Stimulated activated CD4-positive, alpha-beta T cell treated with anti-CD3 and anti-CD28 coated beads, TNF-alpha, amount 100 ng/mL, for 1 hour (primary cell): ENCODE results near the gene MRTFA.
A peak's percentile ranks its signal among the peaks of the same experiment; 100 is the strongest.
"Not testable (repeated sequence)": the region's sequence is repeated elsewhere in the genome, so short reads cannot be mapped to it uniquely, and the experiment has no call there.

ENCODE experiments used
- DNase-seq, 3 donors: peaks; one replicate each; pipeline ENCODE4 v3.0.0-alpha.2; 2020; ENCODE audit warnings: low read depth in 3 of 3, low spot score in 1 of 3

The MRTFA gene

DNA sequence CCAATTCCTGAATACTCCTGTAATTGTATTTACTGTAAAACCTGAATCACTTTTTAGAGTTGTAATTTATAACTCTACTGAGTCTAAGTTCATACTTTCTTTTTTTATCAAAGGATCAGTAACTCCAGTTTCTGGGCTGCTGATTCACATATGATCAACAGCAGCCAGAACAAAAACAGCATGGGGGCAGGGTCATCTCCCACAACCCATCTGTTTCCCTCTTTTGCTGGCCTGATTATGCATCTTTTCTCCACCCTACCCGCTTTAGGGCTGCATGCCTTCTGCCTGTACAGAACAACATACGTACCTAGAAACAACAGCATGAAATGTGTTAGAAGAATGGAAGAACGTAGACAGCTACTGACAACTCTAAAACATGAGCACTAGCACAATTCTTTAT, 76.0 kb downstream of the MRTFA start:
- DNase-seq = no peak

DNA sequence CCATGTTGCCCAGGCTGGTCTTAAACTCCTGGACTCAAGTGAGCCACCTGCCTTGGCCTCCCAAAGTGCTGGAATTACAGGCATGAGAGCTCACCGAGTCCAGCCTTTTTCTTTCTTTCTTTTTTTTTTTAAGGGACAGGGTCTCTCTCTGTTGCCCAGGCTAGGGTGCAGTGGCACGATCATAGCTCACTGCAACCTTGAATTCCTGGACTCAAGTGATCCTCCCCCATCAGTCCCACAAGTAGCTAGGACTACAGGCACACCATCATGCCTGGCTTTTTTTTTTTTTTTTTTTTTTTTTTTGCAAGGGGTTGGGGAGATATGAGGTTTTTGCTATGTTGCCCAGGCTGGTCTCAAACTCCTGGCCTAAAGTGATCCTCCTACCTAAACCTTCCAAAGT, 78.5 kb downstream of the MRTFA start:
- DNase-seq = no peak

DNA sequence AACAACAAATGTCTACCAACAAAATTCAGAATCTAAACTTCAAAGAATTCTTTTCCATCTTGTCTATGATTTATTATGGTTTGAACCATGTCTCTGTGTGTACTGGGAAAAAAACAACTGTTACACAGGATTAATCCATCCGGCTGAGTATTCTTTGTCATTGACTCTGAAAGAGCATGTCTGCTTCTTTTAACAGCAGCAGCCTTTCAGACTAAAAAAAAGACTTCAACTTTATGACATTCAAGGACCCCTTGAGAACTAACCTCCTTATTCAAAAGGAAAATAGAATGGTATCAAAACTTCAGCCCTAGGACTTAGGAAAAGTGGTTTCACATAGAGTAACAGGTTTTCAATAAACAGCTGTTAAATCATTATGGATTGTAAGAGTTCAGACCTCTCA, 79.9 kb downstream of the MRTFA start:
- no peak for DNase-seq

DNA sequence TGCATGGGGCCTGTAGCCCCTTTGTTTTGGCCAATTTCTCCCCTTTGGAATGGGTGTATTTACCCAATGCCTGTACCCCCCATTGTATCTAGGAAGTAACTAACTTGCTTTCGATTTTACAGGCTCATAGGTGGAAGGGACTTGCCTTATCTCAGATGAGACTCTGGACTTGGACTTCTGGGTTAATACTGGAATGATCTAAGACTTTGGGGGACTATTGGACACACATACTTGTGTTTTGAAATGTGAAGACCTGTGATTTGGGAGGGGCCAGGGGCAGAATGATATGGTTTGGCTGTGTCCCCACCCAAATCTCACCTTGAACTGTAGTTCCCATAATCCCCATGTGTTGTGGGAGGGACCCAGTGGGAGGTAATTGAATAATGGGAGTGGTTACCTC, 82.5 kb downstream of the MRTFA start:
- DNase-seq = not testable (repeated sequence)

DNA sequence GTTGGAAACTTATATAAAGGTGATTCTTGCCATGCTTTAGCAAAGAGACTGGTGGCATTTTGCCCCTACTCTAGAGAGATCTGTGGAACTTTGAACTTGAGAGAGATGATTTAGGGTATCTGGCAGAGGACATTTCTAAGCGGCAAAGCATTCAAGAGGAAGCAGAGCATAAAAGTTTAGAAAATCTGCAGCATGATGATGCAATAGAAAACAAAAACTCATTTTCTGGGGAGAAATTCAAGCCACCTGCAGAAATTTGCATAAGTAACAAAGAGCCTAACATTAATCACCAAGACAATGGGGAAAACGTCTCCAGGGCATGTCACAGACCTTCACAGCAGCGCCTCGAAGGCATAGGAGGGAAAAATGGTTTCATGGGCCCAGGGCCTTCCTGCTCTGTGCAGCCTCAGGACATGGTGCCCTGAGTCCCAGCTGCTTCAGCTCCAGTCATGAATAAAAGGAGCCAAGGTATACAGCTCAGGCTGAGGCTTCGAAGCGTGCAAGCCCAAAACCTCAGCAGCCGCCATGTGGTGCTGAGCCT, 83.4 kb downstream of the MRTFA start:
- DNase-seq = no peak

DNA sequence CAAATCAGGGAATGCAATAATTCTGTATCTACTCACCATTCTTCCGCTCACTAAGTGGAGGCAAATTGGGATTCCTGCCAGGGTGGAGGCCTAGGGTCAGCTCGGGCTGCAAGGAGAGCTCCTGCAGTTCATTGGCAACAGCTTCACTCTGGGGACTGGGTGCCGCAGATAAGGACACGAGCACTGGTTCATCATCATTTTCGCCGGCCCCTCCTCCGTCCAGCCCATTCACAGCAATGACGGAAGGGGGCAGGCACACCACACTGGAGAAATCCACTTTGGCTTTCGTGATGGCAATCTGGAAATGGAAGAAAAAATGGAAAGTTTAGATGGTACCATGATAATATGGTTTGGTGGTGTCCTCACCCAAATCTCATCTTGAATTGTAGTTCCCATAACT, 84.4 kb downstream of the MRTFA start:
- DNase-seq = no peak

DNA sequence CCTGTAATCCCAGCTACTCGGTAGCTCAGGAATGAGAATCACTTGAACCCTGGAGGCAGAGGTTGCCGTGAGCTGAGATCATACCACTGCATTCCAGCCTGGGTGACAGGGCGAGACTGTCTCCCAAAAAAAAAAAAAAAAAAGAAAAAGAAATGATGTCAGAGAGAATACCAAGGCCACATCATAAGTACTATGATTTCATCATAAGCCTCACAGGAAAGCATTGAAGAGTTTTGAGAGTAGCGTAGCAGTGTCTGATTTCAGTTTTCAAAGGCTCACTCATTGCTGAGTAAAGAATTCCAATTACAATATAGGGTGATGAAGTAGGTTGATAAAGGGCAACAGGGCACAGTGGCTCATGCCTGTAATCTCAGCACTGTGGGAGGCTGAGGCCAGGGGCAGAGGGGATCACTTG, 88.8 kb downstream of the MRTFA start:
- no peak for DNase-seq

DNA sequence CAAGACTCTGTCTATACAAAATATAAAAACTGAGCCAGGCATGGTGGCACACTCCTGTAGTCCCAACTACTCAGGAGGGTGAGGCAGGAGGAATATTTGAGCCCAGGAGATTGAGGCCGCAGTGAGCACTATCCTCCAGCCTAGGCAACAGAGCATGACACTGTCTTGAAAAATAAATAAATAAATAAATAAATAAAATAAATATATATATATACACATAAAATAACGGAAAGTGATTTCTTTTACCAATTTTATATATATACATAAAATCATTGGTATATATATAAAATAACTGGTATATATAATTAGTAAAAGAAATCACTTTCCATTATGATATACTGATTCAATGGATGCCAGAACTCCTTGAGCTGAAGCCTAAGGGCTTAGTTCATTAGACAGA, 91.8 kb downstream of the MRTFA start:
- no peak for DNase-seq

DNA sequence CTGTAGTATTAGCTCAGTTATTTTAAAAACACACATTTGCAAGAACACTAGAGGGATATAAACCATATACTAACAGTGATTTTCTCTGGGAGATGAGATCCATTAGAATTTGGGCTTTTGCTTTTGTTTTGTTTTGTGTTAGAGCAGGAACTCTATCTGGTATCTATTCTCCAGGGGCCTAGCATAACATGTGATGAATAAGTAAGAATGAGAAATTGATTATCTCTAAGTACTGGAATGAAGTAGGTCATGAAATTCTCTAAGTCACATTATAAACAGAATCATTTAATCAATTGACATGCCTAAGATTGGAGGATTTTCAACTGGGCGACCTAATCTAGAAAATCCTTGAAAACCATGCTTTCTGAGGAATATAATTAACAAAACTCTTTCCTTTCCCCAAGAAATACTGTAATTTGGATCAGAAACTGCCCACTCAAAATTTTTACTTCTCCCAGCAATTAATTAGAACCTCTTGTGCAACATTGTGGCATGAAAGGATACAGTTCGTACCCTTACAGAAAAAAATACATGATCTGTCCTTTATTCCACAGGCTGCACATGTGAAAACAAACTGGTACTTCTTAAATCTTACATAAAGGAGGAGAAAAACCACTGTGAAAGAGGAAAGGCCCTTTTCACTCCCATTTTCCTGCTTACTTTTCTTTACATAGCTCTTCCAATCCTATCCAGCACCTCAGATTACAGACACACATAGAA, 93.5 kb downstream of the MRTFA start:
- DNase-seq = no peak

DNA sequence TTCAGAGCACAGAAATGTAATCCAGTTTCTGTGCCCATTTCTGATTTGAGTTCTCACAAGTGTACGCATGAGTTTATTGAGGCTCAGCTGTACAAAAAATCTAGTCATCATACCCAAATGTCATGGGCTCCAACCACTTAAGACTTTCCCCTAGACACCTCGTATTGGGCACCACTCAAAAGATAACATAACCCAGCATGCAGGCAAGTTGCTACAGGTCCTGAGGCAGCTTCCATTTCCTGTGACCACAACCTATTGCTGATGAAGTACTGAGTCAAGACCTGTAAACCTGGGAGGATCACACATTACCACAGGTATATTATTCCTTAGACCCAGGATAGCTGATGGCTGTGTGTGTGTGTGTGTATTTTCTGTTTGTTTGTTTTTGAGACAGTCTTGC, 95.2 kb downstream of the MRTFA start:
- DNase-seq = no peak

DNA sequence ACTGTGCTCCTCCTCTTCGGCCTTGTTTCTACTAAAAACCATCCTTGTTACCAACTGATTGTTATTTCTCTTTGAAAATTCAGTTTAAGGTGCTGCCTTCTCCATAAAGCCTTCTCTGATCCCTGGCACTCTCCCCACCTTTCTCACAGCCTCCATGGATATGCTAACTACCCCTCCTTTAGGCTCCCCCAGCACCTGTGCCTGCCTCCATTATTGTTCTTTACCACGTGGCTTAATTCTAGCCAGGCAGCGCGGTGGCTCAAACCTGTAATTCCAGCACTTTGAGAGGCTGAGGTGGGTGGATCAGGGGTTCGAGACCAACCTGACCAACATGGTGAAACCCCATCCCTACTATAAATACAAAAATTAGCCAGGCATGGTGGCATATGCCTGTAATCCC, 96.3 kb downstream of the MRTFA start:
- DNase-seq = no peak

DNA sequence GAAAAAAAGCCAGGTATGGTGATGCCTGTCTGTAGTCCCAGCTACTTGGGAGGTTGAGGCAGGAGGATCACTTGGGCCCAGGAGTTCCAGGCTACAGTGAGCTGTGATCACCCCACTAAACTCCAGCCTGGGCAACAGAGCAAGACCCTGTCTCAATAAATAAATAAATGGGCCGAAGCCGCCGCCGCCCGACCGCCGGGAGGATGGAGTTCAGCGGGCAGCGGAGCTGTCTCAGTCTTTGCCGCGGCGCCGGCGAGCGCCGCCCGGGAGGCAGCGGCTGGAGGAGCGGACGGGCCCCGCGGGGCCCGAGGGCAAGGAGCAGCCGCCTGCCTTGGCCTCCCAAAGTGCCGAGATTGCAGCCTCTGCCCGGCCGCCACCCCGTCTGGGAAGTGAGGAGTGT, 100.4 kb downstream of the MRTFA start:
- not testable (repeated sequence) for DNase-seq

DNA sequence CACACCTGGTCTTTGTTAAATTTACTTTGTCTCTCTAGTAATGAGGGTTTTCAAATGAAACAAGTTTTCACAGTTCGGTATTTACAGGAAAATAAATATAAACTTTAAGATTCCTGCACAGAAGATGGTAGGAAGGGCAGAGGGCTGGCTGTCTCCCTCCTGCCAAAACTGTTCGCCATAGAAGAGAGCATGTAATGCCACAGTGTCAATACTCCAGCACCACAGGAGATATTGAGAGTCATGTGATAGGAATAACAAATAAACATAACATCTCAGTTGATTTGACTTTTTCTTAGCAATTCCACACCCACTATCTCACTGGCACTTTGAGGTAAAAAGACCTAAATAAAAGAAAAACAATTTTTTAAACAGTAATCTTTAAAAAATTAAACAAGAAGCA, 100.9 kb downstream of the MRTFA start:
- no peak for DNase-seq

DNA sequence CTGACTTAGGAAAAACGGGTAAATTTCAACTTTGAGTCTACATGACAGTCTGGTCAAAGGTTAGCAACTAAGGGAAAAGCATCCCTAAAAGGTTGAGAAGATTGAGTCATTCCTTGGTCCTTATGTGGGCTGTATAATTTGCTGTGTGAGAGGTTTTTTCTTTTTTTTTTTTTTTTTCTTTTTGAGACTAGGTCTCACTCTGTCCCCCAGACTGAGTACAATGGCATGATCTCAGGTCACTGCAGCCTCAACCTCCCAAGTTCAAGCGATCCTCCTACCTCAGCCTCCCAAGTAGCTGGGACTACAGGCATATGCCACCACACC, 101.4 kb downstream of the MRTFA start:
- DNase-seq = no peak

DNA sequence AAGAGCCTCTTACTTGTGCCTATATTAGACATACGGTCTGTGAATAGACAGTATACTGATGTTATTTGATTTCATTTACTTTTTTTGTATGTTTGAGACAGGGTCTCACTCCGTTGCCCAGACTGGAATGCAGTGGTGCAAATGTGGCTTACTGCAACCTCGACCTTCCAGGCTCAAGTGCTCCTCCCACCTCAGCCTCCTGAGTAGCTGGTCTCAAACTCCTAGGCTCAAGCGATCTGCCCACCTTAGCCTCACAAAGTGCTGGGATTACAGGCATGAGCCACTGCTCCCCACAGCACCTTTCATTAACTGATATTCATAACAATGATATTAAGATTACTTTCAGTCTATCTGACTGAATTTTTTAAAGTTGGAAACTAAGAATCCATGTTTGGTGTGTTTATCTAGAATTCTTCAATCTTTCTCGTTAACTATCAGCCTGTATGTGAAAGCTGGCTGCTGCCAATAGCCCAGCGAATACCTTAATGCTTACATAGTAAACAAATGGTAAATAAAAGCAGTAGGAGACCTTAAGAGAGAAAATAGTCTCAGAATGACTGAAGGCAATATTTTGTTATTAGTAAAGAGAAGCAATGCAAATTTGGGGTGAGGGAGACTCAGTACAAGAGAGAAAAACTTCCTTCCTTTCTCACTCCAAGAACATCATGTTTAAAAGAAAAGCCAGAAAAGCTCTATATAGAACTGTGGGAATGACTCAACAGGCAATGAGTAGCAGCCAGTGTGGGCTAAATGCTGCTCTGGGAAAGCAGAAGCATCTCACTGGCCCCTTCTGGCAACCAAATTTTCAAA, 101.9 kb downstream of the MRTFA start:
- DNase-seq = no peak

DNA sequence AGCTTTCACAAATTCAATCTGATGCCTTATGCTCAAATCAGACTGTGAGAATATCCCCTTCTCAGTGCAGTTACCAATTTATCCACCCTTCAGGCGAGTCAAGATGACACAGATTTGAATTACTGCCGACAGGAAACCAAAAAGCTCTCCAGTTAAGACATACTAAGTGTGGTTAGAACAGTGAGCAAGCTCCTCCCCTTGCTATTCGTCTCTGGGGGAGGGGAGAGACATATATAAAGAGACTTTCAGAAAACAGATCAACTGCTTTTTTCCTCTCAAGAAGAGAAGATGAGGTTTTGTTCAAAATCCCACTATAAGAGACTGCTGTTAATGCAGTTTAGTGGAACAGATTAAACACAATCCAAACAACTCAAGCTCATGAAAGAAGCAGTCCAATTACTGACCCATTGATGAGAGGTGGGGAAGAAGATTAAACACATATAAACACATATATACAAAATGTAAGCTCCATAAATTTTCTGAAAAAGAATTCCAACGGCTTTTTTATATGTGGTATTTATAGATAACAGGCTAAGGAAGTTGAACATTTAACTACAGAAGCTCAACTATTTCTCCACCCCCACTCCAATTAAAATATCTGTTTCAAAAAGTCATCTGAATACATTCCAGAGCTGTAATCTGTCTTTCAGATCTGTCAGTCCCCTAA, 102.7 kb downstream of the MRTFA start:
- DNase-seq = peak in 2 of 3 donors; percentile 28 to 30

DNA sequence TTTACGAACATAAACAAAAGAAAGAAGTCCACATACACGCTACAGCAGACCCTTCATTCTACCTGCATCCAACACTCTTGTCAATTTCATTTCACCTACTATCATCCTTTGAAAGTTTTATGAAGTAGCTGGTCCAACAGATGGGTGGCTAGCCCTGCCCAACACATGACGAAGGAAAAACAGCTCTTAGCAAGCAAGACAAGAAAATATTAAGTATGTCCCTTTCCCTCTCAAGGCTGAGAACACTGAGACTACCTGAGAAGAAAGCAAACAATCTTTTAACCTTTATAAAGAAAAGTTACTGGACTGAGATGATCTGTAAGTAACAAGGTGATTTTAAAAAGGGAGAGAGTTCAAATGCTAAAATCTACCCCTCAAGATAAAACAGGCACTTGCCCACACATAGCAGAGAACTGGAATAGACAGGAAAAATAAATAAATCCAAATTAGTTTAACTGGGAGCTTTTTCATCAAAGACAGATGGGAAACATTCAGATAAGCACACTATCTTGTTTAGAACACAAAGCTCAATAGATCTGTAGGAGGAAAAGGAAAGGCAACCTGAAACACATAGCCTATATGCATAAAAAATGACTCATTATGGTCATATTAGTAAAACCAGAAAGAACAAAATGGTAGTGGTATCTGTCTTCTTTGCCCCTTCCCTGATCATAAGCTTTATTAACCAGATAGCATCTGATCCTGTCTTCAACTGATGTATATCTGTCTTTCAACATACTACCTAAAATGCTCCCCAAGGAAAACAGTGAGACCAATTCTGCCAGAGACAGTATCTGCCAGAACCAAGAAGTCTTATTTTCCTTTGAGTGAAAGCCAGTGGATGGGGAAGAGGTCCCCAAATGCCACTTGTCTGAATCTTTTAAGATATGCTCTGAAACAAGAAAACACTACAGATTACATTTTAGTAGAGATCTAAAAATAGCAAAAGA, 104.3 kb downstream of the MRTFA start:
- no peak for DNase-seq

DNA sequence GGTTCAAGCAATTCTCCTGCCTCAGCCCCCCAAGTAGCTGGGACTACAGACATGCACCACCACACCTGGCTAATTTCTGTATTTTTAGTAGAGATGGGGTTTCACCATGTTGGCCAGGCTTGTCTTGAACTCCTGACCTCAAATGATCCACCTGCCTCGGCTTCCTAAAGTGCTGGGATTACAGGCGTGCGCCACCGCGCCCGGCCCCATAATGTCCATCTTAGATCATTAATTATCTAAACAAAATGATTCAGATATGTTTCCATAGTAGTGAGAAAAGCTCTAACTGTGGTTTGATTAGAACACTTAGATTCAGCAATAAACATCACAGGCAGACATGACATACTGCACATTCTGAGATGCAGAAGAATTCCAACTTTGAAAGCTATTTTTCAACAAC, 106.1 kb downstream of the MRTFA start:
- DNase-seq = not testable (repeated sequence)

DNA sequence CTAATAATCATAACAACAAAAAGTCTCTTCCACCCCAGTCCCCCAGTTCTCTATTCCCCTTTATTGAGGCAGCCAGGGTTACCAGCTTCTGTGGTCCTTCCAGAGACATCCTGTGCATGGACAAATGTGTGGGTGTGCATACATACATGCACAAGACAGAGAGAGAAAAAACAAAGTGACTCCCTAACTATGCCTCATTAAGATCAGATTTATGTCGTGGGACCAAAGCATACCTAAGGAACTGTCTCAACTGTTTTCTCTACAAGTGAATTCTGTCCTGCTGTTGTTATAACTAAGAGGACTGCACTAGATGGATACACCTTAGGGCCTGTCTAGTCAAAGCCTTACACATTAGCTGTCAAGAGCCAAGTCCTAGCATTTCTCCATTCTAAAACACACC, 106.7 kb downstream of the MRTFA start:
- no peak for DNase-seq

DNA sequence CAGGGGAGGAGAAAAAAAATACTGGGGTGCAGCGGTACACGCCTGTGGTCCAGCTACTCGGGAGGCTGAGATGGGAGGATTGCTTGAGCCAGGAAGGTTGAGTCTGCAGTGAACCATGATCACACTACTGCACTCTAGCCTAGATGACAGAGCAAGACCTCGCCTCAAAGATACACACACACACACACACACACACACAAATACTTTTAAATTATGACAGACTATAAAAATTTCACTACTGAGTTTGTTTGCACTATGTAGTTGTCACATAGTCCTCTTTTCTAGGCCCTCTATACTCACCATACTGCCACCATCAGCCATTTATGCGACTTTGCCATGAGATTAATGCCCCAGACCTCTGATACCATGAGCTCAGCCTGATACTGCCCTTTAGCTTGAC, 109.6 kb downstream of the MRTFA start:
- no peak for DNase-seq
